ENCODE results near the gene MOGAT1.

DNA sequence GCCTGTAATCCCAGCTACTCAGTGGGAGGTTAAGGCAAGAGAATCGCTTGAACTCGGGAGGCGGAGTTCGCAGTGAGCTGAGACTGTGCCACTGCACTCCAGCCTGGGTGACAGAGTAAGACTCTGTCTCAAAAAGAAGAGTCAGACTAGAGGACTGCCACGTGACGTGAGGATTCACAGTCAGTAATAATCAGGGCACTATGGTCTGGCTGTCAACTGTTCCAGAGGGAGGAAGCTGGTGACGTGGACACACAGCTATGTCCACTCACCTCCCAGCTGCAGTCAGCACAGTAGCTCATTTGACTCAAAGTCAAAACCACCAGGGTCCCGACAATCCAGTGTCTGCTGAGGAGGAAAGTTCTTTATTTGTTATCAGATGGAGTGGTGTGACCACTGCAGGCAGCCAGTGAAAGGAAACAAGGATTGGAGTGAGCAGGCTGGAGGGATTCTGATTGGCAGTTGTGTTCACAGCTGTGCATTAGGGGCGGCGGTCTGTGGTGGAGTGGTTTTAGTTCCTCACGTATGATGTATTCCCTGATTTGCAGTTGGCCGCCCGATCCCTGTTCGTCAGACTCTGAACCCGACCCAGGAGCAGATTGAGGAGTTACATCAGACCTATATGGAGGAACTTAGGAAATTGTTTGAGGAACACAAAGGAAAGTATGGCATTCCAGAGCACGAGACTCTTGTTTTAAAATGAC lies 37.9 kb downstream of the MOGAT1 start:
- TF ChIP-seq, protein P1, sequence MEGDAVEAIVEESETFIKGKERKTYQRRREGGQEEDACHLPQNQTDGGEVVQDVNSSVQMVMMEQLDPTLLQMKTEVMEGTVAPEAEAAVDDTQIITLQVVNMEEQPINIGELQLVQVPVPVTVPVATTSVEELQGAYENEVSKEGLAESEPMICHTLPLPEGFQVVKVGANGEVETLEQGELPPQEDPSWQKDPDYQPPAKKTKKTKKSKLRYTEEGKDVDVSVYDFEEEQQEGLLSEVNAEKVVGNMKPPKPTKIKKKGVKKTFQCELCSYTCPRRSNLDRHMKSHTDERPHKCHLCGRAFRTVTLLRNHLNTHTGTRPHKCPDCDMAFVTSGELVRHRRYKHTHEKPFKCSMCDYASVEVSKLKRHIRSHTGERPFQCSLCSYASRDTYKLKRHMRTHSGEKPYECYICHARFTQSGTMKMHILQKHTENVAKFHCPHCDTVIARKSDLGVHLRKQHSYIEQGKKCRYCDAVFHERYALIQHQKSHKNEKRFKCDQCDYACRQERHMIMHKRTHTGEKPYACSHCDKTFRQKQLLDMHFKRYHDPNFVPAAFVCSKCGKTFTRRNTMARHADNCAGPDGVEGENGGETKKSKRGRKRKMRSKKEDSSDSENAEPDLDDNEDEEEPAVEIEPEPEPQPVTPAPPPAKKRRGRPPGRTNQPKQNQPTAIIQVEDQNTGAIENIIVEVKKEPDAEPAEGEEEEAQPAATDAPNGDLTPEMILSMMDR (IDR thresholded peaks at IDR 0.05) = no peak
- TF ChIP-seq, protein P2, sequence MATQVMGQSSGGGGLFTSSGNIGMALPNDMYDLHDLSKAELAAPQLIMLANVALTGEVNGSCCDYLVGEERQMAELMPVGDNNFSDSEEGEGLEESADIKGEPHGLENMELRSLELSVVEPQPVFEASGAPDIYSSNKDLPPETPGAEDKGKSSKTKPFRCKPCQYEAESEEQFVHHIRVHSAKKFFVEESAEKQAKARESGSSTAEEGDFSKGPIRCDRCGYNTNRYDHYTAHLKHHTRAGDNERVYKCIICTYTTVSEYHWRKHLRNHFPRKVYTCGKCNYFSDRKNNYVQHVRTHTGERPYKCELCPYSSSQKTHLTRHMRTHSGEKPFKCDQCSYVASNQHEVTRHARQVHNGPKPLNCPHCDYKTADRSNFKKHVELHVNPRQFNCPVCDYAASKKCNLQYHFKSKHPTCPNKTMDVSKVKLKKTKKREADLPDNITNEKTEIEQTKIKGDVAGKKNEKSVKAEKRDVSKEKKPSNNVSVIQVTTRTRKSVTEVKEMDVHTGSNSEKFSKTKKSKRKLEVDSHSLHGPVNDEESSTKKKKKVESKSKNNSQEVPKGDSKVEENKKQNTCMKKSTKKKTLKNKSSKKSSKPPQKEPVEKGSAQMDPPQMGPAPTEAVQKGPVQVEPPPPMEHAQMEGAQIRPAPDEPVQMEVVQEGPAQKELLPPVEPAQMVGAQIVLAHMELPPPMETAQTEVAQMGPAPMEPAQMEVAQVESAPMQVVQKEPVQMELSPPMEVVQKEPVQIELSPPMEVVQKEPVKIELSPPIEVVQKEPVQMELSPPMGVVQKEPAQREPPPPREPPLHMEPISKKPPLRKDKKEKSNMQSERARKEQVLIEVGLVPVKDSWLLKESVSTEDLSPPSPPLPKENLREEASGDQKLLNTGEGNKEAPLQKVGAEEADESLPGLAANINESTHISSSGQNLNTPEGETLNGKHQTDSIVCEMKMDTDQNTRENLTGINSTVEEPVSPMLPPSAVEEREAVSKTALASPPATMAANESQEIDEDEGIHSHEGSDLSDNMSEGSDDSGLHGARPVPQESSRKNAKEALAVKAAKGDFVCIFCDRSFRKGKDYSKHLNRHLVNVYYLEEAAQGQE (IDR thresholded peaks at IDR 0.05; ENCODE audit: insufficient read depth in 1 of 2, low read depth in 2 of 2, low read length in 1 of 2) = no peak
